HG03521 (cell line): ENCODE results near the gene PTPRF.
"Not testable (repeated sequence)": the region's sequence is repeated elsewhere in the genome, so short reads cannot be mapped to it uniquely, and the experiment has no call there.

Experiments used
- ATAC-seq: cut with Tn5 transposase; IDR thresholded peaks from one replicate; pipeline ENCODE4 v1.9.1; 2021; ENCODE audit warnings: mild to moderate bottlenecking, moderate library complexity; ENCODE audit not compliant: unreplicated experiment

PTPRF gene

DNA sequence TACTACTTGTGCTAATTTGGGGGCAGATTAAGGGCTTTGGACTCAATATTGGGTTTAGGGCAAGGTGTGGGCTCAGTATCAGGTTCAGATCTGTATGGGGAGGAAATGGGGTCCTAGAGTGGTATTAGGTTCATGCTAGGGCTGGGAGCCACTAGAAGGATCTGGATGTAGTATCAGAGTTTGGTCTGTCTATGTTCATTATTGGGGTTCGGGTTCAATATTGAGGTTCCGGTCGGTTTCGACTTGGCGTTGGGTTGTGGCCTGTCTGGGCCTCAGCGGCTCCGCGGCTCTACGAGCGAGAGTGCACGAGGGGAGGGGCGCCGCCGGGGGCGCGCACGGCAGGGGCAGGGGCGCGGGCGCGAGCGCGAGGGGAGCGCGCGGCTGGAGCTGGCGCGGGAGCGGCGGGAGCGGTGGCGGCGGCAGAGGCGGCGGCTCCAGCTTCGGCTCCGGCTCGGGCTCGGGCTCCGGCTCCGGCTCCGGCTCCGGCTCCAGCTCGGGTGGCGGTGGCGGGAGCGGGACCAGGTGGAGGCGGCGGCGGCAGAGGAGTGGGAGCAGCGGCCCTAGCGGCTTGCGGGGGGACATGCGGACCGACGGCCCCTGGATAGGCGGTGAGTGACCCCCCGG lies at the start of gene PTPRF:
Gene PTPRF, plus strand, starts transcription at position 401 of the 624 bp plus-strand sequence. CDS start 14,193 bp downstream, outside the sequence.
- no peak for ATAC-seq

DNA sequence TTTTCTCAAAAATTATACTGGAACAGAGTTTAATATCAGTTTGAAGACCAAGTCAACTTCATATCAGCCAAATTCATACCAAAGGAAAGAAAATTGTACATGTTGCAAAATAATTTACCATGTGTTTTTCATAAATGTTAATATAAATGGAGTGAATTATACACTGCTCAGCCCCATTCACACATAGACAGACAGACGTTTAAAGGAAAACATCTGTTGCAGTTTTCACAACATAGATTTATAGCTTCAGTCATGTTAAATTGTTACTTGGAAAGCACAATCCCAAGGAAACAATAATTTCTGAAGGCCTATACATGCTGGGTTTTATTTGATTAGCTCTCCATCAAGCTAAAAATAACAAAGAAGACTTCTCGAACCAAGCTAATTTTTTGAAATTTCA lies 49.2 kb upstream of the PTPRF start:
- no peak for ATAC-seq

DNA sequence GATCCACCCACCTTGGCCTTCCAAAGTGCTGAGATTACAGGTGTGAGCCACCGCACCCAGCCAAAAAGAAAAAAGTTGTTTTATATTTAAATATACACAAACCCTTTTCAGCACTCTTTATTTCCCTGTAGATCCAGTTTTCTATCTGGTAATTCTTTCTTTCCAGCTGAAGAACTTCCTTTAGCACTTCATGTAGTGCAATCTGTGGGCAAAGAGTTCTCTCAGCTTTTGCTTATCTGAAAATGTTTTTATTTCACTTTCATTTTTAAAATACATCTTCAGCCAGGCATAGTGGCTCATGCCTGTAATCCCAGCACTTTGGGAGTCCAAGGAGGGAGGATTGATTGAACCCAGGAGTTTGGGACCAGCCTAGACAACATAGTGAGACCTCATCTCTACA lies 48.5 kb upstream of the PTPRF start:
- ATAC-seq = no peak

DNA sequence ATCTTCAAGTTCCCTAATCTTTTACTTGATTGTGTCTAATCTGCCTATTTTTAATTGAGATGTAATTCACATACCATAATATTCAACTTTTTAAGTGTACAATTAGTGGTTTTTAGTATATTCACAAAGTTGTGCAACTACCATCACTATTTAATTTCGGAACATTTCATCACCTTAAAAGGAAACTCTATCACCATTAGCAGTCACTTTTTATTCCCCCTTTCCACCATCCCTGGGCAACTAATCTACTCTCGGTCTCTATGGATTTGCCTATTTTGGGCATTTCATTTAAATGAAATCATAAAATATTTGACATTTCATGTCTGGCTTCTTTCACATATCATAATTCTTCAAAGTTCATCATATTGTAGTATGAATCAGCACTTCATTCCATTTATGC lies 46.3 kb upstream of the PTPRF start:
- no peak for ATAC-seq

DNA sequence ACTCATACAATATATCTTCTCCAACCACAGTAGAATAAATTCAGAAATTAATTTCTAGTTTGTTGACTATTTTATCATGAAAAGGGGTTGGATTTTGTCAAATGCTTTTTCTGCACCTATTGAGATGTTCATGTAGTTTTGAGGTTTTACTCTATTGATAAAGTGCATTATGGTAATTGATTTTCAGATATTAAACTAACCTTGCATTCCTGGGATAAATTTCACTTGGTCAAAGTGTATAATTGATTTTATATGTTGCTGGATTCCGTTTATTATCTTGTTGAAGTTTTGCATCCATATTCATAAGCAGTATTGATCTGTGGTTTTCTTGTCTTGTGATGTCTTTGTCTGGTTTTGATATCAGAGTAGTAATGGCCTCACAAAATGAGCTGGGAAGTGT lies 42.5 kb upstream of the PTPRF start:
- ATAC-seq = no peak

DNA sequence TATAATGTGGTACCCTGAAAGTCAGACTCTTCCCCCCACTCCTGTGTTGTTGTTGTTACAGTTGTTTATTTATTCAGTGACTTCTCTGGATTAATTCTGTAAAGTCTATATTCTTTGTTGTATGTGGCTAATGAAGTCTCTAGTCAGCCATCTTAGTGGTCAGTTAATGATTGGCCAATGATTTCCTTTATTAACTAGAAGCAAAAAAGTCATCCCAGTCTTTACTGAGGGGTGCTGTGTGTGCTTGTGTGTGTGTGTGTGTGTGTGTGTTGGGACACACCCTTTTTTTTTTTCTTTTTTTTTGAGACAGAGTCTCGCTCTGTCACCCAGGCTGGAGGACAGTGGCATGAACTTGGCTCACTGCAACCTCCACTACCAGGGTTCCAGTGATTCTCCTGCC lies 39.6 kb upstream of the PTPRF start:
- ATAC-seq = no peak

DNA sequence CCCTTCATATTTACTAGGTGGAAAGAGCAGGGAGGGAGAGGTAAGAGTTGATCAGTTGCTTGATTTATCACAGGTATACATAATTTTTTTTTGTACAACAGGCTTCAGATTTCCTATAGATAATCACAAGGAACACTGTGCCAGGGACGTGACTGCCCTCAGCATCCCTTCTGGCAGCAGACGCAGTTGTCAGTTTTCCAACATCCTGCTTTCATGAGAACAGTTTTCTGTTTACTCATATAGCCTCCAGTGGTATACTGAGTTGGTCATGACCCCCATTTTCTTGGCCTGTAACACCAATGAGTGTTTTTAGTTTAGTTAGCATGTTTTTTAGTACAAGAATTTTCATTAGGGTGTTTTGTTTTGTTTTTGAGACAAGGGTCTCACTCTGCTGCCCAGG lies 37.9 kb upstream of the PTPRF start:
- ATAC-seq = no peak

DNA sequence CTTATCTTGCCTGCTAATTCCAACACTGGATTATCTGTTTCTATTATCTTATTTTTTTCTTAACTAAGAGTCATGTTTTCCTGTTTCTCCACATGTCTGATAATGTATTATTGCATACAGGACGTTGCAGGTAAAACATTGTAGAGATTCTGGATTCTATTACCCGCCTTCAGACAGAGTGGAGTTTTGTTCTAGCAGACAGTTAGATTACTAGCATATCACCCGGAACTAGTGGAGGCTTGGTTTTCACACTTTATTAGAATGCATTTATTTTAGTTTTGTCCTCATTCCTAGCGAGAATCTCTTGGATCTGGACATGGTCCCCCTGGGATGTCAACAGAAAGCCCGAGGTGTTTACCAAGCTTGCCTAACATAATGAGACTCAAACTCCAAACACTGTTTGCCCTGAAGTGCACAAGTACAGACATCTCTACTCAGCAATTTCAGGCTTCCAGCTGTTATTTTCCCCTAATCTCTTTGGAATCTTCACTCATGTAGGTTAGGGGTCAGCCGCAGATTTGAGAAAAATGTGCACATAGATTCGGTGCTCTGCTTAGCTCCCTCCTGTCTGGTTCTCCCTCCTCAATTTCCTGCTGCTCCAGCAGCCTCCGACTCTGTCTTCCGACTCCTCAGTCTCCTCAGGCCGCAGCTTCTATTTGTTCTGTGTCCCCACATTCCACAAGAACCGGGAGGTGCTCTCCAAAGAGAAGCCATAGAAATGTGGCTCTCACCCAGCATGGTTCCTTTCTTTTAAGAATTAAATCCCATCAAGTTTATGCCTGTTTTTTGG lies 36.8 kb upstream of the PTPRF start:
- no peak for ATAC-seq

DNA sequence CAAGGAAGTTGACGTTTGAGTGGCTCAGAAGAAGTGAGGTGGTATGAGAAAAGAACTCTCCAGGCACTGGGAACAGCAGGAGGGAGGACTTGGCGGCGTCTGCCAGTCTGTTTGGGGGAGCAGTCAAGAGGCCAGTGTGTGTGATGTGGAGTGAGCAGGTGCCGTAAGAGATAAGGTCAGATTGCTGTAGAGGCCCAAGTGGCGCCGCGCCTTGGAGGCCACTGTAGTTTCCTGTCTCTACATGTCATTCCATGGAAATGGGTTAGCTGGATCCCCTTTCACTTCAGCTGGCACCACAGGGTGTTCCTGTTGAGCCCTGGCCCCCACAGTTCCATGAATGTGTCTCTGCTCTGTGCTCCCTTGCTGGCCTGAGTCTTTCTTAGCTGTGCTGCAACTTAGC lies 35.5 kb upstream of the PTPRF start:
- ATAC-seq = no peak

DNA sequence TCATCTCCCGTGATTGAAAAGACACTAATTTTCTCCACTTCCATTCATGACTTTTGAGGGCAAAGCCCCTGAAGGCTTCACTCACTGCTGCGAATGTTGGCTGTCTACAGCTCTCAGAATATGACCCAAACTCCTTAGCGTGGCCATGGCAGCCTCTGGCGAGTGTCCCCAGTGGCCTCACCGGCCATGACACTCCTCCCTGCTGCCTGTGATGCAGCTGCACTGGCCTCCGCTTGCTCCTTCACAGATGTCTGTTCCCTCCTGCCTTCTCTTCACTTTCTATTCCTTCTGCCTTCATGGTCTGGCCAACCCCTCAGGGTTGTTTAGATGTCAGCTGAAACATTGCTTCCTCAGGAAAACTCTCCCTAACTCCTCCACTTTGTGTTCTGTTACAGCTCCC lies 30.8 kb upstream of the PTPRF start:
- no peak for ATAC-seq

DNA sequence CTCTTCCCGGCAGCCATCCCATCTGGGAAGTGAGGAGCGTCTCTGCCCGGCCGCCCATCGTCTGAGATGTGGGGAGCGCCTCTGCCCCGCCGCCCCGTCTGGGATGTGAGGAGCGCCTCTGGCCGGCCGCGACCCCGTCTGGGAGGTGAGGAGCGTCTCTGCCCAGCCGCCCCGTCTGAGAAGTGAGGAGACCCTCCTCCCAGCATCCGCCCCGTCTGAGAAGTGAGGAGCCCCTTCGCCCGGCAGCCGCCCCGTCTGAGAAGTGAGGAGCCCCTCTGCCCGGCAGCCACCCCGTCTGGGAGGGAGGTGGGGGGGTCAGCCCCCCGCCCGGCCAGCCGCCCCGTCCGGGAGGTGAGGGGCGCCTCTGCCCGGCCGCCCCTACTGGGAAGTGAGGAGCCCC lies 28.9 kb upstream of the PTPRF start:
- not testable (repeated sequence) for ATAC-seq

DNA sequence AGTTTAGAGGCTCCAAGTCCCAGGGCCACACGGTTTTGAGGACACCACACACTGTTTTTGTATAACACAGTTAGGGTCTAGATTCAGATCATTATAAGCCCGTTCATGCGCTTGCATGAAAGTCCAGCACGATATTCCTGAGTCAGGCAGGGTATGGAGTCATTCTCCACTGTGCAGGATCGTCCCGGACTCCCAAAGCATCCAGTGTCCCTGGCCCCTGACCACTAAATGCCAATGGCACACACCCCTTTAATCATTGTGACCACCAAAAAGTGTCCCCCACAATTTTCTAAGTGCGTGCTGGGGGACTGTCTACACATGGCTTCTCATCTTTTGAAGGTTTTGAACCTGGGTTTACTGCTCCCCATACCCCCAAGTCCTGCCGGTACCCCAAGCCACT lies 27.1 kb upstream of the PTPRF start:
- ATAC-seq = no peak

DNA sequence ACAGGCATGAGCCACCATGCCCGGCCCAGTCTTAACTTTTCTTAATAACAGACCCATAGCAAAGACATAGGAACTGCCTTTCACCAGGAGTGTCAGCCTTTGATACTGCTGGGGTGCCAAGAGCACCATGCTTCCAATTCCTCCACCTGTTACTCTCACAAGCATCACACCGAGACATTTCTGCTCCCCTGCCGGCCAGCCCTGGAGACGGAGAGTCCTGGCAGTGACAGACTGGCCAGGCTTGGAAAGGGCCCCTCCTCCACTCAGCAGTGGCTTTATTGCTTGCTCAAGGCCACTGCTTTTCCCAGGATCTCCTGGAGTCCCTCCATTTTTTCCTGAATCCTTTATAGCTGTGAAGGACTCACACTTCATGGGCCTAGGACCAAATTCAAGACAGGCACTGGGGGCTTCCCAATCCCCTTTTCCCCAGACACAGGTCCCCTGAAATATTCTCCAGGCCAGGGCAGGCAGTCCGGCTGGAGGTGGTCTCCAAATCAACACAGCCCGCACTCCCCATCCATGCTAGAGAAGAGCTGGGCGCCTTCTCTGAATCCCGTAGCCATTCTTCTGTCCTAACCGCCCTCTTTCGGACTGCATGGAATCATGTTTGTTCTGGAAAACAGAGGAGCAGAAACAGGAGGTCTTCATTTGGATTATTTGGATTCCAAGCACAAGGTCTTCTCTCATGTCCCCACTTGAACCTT lies 25.5 kb upstream of the PTPRF start:
- ATAC-seq = no peak

DNA sequence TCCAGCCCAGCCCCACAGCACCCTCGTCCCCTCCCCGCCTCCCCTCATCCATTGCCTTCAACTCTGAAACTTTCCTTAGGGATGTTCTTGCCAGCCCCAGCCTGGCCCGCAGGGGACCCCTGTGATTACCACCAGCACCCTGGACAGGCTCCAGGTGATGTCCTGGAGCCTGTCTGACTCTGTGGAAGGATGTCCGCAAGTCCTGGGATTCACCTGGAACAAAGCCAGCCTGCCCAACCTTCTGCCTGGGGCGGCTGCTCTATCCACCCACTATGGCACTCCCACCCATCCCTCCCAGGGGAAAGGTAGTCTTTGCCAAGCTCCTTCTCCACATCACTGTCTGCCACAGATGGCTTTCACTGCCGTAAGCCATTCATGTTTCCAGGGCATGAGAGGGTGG lies 24.4 kb upstream of the PTPRF start:
- no peak for ATAC-seq

DNA sequence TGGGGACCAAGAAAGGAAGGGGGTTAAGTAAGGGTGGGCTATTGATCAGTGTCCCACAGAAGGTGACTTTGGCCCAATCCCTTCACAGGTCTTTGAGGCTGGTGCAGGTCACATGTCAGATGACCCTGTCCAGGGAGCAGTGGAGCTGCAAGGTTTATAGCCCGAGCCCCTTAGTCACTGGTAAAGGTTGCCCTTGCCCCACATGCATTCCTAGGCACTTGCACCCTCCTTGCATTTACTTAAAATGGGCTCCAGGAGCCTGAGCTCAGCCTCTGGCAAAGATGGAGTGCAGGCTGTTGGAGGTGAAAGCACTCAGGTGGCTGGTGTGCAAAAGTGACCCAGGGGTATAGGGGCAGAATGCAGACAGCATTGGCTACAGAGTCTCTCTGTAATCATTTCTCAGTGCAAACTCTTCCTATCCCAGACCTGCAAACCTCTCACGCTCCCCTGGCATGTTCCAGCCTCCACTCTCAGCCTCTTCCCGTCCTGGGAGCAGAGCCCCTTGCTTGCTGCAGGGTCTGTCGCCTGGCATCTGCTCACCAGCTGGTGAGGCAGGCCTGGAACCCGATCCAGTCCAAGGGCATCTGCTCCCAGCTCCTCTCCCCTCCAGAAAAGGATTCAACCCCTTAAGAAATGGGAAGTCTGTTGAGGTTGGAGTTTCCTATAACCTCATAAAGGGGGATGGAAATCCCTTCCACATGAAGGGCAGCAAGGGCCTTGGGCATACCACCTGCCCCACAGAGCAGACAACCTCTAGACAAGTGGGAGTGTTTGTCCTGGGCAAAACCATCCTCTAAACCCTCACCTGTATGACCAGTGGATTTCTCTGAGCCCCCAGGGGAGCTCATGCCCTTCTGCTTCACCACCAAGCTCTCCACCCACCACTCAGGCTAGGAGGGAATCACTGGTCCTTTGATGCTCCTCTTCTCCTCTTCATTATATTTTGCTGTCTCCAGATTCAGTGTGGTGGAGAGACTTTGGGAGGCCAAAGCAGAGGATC lies 23.1 kb upstream of the PTPRF start:
- no peak for ATAC-seq

DNA sequence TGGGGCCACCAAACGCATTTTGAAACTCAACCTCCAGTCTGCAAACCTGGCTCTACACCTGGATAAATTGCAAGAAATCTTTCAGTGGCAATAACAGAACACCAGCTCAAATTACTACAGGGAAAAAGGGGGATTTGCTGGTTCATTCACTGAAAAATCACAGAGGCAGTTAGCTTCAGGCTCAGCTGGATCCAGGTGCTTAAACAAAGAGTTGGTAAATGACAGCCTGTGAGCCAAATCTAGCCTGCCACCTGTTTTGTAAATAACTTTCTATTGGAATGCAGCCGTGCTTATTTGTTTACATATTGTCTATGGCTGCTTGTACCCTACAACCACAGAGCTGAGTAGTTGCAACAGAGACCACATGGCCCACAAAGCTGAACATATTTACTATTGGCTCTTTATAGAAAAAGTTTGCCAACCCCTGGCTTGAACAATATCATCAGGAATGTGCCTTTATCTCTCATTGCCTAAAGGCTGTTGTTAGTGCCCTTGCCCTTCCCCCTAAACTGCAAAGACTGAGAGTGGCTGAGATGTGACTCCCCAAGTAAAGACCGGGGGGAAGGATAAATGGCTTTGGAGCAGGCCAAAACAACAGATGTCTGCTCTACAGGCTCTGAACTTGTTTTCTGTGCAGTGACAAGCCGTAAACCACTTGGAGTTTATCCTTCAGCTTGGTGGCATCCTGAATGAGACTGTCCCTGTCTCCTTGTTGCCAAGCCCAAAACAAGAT lies 21.5 kb upstream of the PTPRF start:
- ATAC-seq = no peak

DNA sequence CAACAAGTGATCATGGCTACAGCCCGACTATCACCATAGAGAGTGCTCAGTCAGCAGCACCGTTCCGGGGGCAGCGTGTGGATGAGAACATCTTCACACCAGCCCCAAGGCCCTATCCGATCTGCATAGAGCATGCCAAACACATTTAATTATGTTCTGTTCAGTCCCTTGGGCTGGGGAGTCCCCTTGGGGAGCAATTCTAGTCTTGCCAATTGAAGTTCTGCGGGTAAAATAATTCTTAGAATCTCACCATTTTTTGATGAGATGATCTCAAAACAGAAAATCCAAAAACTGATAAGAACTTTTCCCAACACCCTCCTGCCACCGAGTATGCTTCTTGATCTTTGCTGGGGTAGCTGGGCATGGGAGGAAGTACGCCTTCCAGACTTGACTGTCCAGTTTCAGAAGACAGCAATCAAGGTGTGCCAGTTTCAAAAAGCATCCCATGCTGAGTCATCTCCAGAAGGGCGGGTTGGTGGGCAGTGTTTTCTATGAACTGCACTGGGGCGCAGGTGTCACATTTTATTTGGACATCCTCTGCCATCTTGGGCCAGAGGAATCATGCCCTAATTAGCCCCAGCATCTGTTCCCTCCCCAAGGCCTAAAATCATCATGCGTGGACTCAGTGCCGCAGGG lies 20.8 kb upstream of the PTPRF start:
- no peak for ATAC-seq

DNA sequence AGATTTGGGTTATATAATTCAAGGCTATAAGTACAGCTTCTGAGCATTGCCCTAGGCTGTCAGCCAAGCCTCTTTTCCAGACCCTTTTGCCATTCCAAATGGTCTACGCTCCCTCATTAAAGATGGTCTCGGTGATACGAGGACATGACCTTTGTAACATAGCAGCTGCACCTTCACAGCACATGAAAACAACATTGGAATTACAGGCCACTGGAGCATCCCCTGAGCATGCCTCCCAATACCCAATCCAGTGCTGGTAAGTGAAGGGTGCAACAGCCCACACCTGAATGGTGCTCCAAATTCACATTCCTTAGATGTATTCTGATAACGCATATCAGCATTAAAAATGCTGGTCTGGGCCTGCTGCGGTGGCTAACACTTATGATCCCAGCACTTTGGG lies 20.1 kb upstream of the PTPRF start:
- ATAC-seq = no peak

DNA sequence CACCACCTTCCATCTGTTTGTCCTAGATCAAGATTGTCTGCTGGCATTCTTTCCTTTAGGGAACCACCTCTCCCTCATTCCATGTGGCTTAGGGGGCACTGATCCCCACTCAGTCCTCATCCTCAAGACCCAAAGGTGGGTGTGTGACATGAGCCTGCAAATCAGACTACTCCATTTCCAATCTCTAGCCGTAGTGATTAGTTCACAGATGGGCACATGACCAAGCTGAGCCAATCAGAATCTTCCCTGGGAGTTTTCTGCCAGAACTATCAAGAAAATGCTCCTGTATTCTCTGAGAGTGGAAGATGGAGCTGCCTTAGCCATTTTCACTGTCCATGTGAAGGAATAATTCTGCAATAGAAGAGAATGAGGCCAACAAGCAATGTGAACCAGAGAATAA lies 19.3 kb upstream of the PTPRF start:
- ATAC-seq = no peak

DNA sequence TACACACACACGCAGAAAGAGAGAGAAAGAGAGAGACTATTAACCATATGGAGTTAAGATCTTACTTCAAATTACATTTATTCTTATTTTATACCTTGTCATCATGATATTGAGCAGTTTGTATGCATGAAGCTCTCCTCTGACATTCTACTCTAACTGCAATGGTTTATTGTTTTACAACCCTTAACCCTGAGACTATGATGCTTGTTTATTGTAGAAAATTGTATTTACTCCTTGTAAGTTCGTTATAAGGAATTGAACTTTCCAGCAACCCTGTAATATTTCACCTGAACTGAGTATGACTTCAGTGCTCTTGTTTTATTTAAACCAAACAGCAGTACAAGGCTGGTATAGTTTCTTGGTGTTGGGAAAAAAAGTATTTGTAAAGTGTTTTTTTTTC lies 18.6 kb upstream of the PTPRF start:
- no peak for ATAC-seq
